ENCODE results near the gene BBX.
"Not testable (repeated sequence)": the region's sequence is repeated elsewhere in the genome, so short reads cannot be mapped to it uniquely, and the experiment has no call there.

BBX gene

DNA sequence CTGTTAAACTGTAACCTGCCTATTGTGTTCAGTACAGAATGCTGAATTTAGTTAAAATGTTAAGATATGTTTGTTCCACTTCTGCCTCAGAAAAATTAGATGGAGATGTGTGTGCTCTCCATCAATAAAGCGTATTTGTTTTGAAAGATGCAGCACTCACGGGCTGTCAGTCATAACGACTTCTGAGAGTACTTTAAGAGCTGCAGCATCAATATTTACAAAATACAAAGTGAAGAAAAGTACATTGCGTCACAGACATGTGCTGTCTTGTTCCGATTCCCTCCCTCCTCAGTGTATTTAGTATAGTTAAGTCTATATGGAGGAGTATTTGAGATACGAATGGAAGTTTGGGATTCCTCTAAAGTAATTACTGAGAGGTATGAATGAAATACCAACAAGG, 166.6 kb downstream of the BBX start:
- DNase-seq, result no peak

DNA sequence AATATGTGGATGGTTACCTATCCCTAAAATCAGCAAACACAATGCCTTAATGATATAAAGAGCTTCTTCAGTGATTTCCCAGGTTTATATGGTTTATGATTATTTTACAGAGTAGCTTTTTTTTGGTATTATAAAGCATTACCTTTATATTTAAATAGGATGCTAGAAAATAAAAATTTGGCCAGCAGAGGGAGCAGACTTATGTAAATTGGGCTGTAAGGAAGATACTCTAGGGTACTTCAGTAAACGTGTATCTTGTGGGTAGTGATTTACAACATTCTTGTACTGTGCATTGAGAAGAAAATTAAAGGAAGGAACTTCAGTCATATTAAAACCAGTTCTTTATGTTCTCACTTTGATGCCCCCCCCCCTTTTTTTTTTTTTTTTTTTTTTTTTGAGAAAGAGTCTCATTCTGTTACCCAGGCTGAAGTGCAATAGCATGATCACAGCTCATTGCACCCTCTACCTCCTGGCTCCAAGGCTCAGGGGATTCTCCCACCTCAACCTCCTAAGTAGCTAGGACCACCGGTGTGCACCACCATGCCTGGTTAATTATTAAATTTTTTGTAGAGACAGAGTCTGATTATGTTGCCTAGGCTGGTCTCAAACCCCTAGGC, 167.9 kb downstream of the BBX start:
- DNase-seq, result peak; percentile 30

DNA sequence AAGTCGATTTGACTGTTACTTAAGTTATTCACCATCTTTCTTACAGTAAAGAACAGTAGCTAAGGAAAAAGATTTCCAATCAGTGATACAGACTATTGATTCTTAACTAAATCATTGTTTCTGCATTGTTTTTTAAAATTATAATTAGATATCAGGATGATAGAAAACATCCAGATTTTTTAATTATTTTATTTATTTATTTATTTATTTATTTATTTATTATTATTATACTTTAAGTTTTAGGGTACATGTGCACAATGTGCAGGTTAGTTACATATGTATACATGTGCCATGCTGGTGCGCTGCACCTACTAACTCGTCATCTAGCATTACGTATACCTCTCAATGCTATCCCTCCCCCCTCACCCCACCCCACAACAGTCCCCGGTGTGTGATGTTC, 169.2 kb downstream of the BBX start:
- not testable (repeated sequence) for DNase-seq

DNA sequence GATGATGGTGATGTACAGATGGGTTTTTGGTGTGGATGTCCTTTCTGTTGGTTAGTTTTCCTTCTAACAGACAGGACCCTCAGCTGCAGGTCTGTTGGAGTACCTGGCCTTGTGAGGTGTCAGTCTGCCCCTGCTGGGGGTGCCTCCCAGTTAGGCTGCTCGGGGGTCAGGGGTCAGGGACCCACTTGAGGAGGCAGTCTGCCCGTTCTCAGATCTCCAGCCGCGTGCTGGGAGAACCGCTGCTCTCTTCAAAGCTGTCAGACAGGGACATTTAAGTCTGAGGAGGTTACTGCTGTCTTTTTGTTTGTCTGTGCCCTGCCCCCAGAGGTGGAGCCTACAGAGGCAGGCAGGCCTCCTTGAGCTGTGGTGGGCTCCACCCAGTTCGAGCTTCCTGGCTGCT, 174.6 kb downstream of the BBX start:
- DNase-seq, result not testable (repeated sequence)

DNA sequence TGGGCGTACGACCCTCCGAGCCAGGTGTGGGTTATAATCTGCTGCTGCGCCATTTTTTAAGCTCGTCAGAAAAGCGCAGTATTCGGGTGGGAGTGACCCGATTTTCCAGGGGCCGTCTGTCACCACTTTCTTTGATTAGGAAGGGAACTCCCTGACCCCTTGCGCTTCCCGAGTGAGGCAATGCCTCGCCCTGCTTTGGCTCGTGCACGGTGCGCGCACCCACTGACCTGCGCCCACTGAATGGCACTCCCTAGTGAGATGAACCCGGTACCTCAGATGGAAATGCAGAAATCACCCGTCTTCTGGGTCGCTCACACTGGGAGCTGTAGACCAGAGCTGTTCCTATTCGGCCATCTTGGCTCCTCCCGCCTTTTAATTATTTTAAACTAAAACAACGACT, 175.1 kb downstream of the BBX start:
- not testable (repeated sequence) for DNase-seq

DNA sequence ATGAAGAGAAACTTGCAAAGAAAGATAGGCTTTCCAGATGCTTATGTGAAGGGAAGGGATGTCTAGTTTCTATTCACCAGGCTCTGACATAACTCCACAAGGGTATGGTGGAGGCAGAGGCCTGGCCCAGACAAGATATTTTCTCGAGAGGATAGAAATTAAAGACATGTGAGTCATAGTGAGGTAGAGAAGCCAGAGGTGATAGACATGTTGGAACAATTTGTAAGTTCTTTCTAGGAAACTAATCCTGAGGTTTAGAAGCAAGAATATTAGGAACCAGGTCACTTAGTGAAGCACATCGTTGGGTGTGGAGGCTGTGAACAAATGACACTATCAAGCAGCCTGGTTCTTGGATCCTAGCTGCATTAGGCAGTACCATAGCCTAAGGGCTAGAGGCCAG, 176.9 kb downstream of the BBX start:
- no peak for DNase-seq

DNA sequence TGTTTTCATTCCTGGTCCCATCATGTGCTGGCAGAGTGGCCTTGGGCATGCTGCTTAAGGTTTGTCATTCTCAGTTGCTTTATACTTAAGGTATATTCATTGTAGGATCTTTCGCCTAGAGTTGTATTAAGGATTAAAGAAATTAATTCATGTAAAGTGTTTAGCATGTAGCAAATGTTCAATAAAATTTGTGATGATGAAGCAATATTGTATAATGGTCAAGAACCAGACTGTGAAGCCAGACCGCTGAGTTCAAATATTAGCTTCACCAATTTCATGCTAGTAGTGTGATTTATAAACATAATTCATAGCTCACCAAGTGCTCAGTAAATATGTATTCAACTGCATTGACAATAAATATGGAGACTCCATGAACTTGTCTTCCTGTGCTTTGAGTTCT, 178.5 kb downstream of the BBX start:
- DNase-seq, result no peak

DNA sequence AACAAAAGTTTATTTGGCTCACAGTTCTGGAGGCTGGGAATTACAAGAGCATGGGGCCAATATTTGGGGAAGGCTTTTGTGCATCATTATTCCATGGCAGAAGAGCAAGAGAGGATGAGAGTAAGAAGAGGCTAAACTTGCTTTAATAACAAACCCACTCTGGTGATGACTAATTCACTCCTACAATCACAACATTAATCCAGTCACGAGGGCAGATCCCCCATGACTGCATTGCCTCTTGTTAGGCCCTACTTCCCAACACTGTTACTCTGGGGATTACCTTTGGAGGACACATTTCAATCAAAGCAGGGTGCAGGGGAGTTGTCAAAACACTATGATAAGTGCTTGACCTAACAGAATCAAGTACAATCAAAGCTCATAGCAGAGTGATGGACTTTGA, 181.7 kb downstream of the BBX start:
- no peak for DNase-seq

DNA sequence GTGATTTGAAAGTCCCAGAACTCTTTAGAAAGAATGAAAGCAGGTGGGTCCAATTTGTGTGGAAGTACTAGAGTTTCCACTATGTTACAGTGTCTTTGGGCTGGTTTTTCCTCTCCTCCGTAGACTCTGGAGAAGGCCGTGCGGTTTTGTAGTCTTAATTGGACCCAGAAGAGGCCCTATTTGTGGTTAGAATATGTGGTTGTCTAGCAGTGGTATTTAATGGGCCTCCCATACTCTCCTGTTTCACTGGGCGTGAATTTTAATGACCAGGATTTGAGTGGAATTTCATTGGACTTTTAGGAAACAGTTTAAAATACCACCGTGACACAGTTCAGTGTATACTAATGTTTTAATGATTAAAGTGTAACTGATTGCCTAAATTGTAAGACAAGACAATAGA, 182.3 kb downstream of the BBX start:
- peak; percentile 46 for DNase-seq

DNA sequence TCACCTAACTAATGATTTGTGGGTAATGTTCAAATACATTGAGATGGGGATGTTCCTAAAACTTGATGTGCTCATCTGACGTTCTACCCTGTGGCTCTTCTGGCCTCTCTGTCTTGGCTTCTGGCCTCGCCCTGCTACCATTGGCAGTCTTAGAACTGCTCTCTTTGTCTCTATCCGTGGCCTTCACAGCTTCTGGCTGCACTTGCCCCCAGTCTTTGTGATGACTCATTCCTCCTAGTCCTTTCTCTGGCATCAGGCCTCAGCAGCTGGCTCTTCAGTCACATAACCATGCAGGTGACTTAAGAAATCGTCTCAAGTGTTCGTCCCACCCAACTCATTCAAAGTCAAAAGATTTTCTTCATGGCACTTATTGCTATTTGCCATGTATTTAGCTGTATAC, 188.1 kb downstream of the BBX start:
- peak; percentile 79 for DNase-seq

DNA sequence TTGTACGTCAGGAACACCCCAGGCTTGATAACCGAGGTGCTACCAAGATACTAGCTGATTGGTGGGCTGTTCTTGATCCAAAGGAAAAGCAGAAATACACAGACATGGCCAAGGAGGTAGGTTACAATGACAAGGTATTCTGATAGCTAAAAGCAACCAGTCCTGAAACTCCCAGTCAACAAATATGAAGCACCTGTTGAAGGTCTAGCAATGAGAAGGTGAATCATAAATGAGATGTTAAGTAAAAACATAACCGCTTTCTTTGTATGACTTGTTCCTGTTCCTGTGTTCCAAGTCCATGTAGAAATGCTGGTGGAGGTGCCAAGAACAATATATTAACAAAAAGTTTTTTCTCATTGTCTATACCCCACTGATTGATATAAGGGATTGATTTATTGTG, 194.0 kb downstream of the BBX start:
- no peak for DNase-seq

DNA sequence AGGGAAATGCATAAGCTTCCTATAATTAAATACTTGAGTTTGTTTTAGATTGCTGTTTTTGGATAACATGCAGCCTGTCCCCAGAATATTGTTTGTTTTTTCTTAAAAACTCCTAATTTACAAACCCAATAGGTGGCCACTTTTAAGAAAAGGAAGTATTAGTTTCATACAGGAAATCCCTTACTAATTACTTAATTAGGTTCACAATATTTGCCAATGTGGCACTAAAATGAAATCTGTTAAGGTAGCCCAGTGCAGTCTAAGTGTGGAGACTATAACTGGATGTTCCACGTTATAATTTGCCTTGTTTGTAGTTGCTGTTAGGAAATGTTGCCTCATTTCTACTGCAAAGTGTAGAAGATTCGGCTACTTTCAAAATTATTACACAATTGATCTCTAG, 195.8 kb downstream of the BBX start:
- DNase-seq, result no peak

DNA sequence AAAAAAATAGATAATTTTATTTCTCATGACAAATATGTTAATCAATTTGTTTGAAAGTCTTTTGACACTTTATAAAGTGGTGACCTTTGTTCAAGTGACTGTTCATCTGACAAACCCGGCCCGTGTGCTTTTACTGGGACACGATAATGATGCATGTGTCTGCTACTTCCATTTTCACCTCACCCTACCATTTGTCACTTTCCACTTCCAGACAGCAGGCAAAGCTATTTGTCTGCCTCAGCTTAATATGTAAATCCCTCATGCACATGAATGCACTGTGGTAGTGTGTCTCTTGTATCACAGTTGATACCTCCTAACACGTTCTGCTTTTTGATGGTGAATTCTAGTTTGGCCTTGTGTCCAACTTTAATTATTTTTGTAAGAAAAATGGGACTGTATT, 204.3 kb downstream of the BBX start:
- DNase-seq, result no peak

DNA sequence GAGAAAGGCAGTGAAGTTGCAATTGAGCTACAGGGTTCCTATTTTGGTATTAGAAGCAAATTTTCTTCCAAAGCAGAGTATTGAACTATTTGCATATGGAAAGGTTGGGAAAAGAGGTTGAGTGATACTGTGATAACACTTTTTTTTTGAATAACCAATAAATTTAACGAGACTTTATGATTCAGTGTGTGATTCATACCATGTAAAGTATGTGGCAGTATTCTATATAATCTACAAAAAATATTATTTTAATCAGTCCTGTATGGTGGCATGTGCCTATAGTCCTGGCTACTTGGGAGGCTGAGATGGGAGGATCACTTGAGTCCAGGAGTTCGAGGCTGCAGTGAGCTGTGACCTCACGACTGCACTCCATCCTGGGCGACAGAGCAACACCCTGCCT, 206.9 kb downstream of the BBX start:
- DNase-seq, result no peak

DNA sequence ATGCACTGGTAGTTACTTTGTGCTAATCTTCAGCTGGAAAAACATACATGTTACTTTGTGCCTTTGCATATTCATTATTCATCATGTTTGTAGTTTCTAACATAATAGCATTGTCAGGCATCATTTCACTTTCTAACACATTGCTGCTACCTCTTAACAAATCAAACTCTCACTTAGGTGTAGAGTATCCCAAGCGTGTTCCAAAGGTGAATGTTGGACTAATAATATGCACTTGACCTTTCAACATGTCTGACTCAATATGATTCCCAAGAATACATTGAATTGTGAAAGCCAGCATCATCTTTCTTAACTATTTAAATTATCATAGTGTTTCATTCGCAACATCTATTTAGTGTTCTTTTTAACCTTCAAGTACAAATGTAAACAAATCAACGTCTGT, 211.6 kb downstream of the BBX start:
- DNase-seq, result no peak

DNA sequence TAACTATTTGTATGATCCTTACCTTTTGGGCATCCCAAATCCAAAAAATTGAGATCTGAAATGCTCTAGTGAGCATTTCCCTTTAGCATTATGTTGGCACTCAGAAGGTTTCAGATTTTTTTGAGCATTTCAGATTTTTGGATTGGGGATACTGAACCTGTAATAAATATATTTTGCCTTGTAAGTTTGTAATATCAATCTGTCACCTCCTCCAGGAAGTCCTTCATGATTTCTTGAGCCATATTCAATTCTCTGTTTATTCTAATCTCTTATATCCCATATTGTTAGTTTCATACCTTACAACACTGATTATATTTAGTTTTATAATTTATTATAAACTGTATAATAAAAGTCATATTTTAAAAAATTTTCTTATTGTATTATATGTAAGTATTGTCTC, 215.2 kb downstream of the BBX start:
- DNase-seq, result no peak

DNA sequence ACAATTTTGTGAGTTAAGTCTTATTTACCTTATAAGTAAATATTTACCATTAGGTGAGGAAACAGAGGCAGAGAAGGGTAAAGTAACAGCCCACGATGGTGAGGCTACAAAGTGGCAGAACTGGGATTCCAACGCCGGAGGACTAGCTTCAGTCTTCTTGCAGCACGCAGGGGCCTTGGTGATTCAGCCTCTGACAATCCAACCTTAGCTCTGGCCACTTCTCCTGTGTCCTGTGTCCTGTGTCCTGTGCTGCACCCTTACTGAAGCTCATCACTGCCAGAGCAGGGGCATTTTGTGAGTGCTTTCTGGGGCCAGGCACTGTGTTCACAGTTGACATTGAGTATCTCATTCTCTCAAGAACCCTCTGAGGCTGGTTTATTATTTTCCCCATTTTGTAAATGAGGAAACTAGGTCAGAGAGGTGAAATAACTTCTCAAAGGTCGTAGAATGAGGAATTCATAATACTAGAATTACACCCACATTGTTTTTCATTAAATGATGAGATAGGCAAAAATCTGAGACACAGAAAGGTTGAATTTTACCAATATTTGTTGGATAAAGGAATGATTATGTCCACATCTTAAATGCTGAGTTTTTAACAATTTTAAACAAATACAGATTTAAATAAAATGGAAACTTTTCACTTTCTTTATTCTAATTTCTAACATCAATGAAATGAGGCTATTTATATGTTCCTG, 215.9 kb downstream of the BBX start:
- DNase-seq, result no peak

DNA sequence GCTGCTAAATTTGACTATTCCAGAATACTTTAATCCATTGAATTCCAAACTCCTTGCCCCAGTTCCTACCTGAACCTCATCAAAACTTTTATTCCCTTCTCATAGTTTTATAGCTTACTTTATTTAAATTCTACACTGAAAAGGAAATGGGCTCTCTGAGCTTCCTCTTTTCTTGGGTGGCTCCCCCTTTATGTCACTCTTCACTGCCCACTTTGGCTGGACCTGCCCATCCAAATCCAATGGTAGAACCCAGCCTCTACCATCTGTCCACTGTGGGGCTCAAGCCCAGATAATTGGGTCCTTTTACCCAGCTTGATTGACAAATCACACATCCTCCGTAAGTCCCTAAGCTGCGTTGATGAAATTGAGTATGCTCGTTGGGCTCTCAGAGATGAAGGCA, 216.5 kb downstream of the BBX start:
- no peak for DNase-seq

DNA sequence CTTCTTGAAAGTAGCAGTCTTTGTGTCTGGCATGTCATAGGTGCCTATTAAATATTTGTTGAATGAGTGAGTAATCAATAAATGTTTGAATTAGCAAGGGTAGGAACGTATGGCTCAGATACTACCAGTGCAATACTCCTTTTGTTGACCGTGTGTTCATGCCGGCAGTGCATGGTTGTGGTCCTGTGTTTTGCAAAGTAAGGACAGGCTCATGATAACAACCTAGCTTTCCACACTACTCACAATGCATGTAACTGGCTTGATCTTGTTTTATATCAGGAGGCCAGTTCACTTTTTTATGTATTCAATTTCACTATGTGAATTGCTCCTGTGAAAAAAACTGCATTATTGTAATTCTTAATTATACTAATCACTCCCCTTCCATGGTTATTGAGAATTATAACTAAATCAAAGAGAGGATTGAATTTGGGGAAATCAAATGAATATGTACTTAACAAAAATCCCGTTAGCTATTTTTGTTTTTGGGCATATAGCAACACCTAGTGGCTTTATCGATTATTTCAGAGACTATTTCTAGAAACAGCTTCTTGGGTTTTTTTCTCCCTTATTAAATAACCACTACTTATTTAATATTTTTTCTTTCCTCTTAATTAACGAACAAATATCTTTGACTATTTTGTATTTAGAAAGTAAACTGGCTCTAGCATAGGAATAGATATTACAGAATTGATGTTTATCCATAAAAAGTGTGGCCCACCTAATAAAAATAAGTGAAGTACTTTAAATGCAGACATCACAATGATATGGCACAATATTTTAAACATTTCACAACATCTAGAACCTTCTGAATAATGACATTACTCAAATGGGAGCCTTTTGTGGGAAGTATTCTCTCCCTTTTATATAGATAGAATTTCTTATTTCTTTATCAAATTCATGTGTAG, 218.5 kb downstream of the BBX start:
- peak; percentile 11 for DNase-seq

DNA sequence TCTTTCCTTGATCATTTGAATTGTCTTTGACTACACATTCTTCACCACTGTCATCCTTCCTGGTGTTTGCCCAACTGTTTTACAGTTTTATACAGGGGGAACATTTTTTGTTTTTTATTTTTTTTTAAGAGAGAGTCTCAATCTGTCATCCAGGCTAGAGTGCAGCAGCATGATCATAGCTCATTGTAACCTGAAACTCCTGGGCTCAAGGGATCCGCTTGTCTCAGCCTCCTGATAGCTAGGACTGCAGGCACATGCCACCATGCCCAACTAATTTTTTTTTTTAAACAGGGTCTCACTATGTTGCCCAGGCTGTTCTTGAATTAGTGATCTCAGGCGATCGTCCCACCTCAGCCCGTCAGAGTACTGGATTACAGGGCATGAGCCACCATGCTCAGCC, 222.6 kb downstream of the BBX start:
- DNase-seq, result no peak

DNA sequence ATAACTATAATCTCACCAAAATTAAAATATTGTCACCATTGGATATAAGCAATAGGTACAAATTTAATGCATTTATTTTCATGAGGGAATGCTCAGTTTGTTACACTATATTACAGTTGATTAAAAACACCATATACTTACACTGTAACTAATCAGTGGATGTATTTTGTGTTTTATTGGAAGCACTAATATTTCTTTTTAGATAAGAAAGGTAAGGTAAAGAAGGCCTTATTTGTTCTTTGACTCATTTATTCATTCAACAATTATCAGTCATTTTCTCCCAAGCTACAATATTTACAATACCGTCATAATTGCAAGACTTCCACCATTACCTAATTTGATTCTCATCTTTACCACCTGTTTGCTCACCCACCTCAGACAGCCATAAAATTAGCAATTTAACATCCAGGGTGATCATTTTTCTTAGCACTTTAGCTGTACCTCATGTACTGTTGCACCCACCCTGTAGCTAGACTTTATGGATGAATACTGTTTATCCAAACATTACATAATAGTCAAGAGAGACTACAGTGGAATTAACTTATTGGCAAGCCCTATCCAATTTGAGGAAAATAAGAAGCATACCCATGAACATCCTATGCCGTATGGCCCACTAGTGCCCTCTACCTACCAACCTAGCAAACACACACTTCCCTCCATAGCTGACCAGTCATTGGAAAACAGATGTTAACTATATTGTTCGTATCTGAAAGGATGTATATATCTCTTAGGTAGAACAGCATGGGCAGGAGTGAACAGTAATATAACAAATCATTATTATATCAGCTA, 229.6 kb downstream of the BBX start:
- DNase-seq, result no peak

DNA sequence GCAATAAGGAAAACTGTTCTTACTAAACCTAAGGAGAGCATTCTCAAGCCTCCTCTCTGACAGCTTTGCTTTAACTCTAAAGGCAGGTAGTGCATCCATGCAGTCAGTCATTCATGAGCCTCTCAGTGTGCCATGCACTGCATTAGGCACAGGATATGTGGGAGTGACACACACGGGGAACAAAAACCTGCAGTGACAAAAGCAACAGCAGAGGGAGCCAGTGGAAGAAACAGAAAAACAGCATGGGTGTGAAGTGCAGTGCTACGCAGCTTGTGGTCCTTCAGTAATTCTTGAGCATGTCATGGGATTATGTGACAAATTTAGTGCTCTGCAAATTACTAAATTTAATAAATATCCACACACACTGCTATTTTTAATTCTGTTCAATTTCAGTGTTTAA, 230.7 kb downstream of the BBX start:
- DNase-seq, result peak; percentile 59

DNA sequence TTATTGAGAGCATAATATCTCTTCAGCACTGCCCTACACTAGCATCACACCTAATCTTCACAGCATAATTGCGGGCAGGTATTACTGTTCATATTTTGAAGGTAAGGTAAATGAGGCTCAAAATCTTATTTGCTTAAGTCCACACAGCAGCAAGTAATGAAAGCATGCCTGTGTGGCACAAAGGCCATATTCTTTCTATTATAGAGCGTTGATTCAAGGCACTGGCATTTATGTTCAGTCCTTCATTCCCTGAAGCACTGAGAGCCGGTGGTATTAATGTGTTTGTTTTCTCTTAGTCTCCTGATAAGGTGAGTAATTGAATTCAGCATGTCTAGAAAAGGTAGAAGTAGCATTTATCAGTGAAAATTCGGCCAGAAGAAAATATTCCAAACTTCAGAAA, 231.2 kb downstream of the BBX start:
- no peak for DNase-seq
